ENCODE measurements around the gene SERPING1.
A peak's percentile ranks its signal among the peaks of the same experiment; 100 is the strongest.

Gene SERPING1

DNA sequence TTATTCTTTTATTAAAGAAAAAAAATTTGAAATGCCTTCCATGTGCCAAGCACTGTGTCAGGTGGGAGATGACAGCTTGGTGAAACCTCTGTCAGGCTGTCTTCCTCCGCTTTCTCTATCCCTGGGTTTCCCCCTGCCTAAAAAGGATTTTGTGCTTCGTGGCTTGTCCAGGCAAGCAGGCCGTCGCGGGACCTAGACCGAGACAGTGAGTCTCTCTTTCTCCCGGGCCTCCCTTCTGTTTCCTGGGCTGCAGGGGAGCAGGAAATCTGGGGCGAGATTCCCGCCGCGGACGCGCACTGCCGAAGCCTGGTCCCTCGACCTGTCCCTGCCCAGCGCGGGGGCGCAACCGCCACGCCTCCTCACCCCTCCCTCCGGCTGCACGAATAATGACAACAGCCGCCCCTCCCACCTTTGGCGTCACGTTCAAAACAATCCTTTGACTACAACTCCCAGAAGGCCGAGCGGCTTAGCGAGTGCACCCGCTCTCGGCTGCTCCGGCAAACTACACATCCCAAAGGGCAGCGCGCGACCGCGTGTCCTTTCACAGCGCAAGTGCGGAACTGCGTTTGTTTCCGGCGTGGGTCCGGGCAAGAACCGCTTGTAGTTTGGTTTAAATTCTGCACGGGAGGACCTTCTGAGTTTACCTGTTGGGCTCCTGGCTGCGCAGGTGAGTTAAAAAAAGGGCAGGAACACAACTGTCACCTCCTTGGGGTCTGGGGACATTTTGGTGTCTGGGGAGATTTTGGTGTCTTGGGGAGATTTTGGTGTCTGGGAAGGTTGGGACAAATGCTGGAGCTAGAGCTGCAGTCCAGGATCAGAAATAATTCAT, 59.9 kb downstream of the SERPING1 start, which contains the start of gene CLP1:
TSS of gene CLP1 (plus strand) at position 569 of the 829 bp plus-strand sequence. CDS start 1,715 bp downstream, outside the sequence.
- peak; percentile 99 for DNase-seq

DNA sequence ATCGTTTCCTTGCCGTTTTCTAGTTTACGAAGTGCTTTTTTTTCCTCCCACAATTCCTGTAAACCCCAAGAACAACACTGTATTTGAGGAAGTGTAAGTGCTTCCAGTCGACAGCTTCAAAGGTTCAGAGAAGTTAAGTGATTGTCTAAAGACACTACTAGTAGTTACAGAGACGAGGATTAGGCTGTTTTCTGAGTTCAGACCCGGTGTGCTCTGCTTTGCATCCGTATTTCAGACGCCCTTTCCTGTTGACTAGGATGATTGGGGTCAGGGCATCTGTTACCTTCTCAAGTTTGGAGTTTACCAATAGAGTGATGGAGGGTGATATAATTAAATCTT, 60.5 kb downstream of the SERPING1 start:
- DNase-seq: no peak

DNA sequence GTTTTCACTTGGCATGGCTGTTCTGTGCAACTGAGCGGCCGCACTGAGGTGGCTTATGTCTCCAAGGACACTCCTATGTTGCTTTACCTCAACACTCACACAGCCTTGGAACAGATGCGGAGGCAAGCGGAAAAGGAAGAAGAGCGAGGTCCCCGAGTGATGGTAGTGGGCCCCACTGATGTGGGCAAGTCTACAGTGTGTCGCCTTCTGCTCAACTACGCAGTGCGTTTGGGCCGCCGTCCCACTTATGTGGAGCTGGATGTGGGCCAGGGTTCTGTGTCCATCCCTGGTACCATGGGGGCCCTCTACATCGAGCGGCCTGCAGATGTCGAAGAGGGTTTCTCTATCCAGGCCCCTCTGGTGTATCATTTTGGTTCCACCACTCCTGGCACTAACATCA, 62.2 kb downstream of the SERPING1 start:
- no peak for DNase-seq

DNA sequence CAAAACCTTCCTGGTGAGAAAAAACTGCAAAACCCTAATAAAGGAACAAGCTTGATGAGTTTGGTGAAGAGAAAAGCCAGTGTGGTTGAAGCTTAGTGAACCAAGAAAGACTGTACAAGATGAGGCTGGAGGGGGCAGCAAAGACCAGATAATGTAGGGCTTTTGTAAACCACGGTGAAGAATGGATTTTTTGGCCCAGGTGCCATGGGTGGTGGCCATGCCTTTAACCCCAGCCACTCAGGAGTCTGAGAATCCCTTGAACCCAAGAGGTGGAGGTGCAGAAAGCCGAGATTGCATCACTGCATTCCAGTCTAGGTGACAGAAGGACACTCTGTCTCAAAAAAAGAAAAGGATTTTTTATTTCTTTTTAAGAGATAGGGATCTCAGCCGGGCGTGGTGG, 65.4 kb downstream of the SERPING1 start:
- DNase-seq: no peak

DNA sequence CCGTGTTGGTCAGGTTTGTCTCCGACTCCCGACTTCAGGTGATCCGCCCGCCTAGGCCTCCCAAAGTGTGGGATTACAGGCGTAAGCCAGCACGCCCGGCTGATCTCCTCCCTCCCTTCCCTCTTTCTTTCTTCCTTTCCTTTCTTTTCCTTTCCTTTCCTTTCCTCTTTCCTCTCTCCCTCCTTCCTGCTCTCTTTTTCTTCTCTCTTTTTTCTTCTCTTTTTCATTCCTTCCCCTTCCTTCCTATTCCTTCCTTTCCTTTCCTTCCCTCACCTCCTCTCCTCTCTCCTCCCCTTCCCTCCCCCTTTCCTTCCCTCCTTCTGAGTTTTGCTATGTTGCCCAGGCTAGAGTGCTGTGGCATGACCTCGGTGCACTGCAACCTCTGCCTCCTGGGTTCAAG, 66.5 kb downstream of the SERPING1 start:
- DNase-seq: no peak
